Measurements from ENCODE around the gene BRD4. TPM values are rescaled to one million over a fixed set of nuclear protein-coding genes. Genes with fewer than 3 reads are reported as not detected.

The BRD4 gene
- total and polyA plus RNA-seq, 8 donors, result 16.9 to 53.3 (median 39.9) TPM

DNA sequence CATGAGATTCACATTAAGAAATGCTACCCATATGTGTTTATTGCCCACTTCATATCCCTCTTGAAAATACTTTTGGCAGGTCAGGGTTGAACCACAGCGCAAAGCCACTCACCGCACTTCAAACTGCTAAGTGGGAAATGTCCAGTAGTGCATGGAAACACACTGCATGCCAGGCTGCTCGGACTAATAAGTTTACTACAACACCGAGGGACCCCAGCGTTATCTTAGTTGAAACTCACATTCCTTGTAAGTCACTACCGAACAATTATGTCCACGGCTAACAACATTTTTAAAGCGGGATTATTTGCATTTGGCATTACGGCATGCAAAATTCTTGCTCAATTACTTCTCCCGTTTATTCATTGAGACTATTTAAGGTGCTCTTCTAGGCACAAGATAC lies 4.0 kb downstream of the BRD4 start:
- no peaks in the 10 kb centered on the region for H3K27me3 ChIP-seq
- ATAC-seq (no peak), DNase-seq (no peak), FAIRE-seq (no peak)
- H3K4me1 ChIP-seq, result peaks cover 41 to 71% (median 61%) of the 10 kb centered on the region in 3 donors
- no peaks in the 10 kb centered on the region for H3K36me3 ChIP-seq
- H3K9me3 ChIP-seq, result no peaks in the 10 kb centered on the region
- 53 to 61% methylated on average over 10 of the region's 10 CpGs for WGBS, 2 donors
- H3K4me3 ChIP-seq, result no peak overlapping the region
- H3K27ac ChIP-seq, result no peak overlapping the region
- no peak for TF ChIP-seq CTCF (IDR thresholded peaks at IDR 0.05)
- intact Hi-C loops (cut with DNase I), result loop anchor here in 1 of 3 donors (10.0 kb wide), 1 partner anchor 54 kb away; no protein-coding TSS in a partner anchor

GRCh38 chr19:15324791-15325519 lies 7.4 kb downstream of the BRD4 start:
- TF ChIP-seq CTCF (IDR thresholded peaks at IDR 0.05), result no peak
- Histone ChIP-seq H3K36me3 (no peaks in the 10 kb centered on the region), H3K27me3 (no peaks in the 10 kb centered on the region), H3K4me1 (peaks cover 58 to 91% (median 81%) of the 10 kb centered on the region in 3 donors), H3K27ac (peak overlapping the region; percentile 21 to 82 (median 58)), H3K4me3 (no peak overlapping the region), H3K9me3 (no peaks in the 10 kb centered on the region)
- DNase-seq (peak; percentile 47 to 83 (median 72)), FAIRE-seq (no peak), ATAC-seq (peak; percentile 75 to 84 (median 81))
- intact Hi-C loops (cut with DNase I), result loop anchor here in 1 of 3 donors (10.0 kb wide), 1 partner anchor 50 kb away; no protein-coding TSS in a partner anchor
- WGBS, 2 donors, result 6 to 10% methylated on average over 6 of the region's 6 CpGs

DNA sequence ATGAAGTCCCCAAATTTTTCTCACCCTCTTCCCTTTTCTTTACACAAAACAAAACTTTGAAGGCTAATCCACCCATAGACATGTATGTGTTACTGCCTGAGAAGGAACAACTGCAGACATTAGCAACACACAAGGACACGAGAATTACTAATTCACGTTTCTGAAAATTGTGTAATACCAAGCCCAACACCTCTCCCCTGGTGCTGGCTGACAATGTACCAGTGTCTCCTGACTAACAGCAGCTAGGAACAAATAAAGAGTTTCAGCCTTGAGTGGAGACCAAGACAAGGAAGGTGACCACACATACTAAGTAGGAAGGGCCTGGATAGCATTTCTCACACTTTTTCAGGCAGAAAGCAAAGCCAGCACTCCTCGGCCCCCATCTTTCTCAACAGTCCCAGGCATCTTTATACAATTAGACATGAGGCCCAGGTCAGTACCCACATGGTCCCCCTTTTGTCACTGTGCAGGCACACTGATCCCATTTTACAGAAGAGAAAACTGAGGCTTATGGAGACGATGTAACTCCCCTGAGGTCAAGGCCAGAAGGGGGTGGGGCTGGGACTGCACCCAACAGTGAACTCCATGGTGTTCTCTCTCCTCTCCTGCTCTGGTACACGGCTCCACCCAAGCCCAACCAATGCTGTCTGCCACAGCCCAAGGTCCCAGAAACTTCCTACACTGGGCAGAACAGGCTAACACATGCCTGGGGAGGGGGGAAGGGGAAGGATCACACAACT lies 8.7 kb downstream of the BRD4 start:
- ATAC-seq (peak; percentile 52 to 72 (median 64)), FAIRE-seq (no peak), DNase-seq (peak; percentile 53 to 77 (median 64))
- Histone ChIP-seq H3K4me1 (peaks cover 65 to 91% (median 77%) of the 10 kb centered on the region in 3 donors), H3K27me3 (no peaks in the 10 kb centered on the region), H3K9me3 (no peaks in the 10 kb centered on the region), H3K4me3 (no peak overlapping the region), H3K36me3 (no peaks in the 10 kb centered on the region), H3K27ac (peak overlapping the region; percentile 21 to 82 (median 58))
- 10 to 11% methylated on average over 5 of the region's 5 CpGs for WGBS, 2 donors
- TF ChIP-seq CTCF (IDR thresholded peaks at IDR 0.05), result no peak
- intact Hi-C loops (cut with DNase I), result loop anchor here in 1 of 3 donors (10.0 kb wide), 1 partner anchor 49 kb away; no protein-coding TSS in a partner anchor

GRCh38 chr19:15321739-15322138 lies 10.6 kb downstream of the BRD4 start:
- FAIRE-seq (no peak), DNase-seq (no peak), ATAC-seq (no peak)
- Histone ChIP-seq H3K27ac (peak overlapping the region in 1 of 4 donors; percentile 19), H3K4me1 (peaks cover 59 to 92% (median 80%) of the 10 kb centered on the region in 3 donors), H3K27me3 (no peaks in the 10 kb centered on the region), H3K4me3 (no peak overlapping the region), H3K36me3 (no peaks in the 10 kb centered on the region), H3K9me3 (no peaks in the 10 kb centered on the region)
- intact Hi-C loops (cut with DNase I), result loop anchor here in 1 of 3 donors (10.0 kb wide), 1 partner anchor 47 kb away; no protein-coding TSS in a partner anchor
- no peak for TF ChIP-seq CTCF (IDR thresholded peaks at IDR 0.05)
- 40 to 67% methylated on average over 2 of the region's 2 CpGs for WGBS, 2 donors
